Measurements from ENCODE around the gene ZBTB12. TPM values are rescaled to one million over a fixed set of nuclear protein-coding genes. Genes with fewer than 3 reads are reported as not detected.

Gene ZBTB12
- total RNA-seq, 1 experiment from 2014 or later = 16.2 TPM

DNA sequence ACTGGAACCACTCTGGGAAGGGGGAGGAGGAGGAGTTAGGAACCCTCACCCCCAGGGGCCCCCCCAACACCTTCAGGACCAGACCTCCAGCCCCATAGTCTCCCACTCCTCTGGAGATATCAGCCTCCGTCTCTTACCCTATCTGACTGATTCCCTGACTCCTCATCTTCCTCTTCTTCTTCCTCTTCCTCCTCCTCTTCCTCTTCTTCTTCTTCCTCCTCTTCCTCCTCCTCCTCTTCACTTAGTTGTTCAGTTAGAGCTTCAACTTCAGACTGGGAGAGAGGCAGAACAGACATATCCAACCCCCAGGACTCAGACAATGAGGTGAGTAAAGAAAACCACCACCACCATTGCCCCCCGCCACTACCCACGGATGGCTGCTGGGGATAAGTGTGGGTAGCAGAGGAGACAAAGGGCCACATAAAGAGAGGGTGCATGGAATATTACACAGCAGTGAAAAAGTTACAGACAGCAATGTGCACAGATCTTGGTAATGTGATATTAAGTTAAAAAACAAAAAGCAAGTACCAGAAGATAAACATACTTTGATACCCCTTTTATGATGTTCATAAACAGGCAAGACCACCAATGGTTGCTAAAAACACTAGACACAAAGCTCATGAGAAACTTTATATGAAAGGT is 12.4 kb downstream of the ZBTB12 start:
- no peak for DNase-seq

DNA sequence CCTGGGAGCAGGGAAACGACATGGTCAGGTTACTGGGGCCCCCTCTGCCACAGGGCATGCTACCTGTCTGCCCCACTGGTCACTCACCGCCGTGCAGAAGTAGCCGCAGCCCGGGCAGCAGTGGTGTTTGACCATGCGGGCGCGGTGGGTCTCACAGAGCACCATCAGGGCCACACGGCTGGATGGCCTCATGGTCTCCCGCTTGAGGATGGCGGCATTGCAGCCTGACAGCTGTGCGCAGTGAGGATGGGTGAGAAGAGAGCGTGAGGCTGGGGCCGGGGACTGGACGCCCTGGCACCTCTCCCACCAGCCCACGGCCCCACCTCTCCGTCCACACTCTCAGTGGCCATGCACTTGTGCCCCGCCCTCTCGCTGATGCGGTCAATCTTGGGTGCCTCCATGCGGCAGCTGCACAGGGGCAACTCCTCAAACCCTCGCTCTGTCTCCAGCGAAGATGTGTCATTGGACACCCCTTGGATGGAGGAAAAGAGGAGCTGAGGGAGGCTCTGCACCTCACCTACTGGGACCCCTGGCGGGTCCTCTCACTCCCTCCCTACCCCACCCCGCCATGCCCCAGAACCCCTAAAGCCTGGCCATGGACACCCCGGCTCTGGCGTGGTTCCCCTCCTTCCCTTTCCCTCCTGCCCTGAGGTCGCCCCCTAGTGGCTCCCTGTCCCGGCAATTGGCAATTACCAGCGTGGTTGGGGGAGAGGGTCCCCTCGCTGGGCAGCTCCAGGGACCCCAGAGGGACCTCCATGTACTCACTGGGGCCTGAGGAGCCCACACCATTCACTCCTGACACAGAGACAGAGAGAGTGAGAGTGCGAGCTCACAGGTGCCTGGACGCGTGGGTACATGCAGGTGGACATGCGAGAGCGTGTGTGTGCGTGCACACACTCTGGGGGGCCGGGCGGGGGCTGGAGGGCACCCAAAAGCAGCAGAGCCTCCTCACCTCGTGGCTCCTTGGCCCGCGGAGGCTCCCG is 13.3 kb downstream of the ZBTB12 start:
- no peak overlapping the region for H3K27ac ChIP-seq
- no peaks in the 10 kb centered on the region for H3K9me3 ChIP-seq (ENCODE audit: insufficient read depth, low read depth)
- no peaks in the 10 kb centered on the region for H3K79me2 ChIP-seq (ENCODE audit: low read depth)
- H3K4me2 ChIP-seq = no peak overlapping the region
- intact Hi-C loops (cut with micrococcal nuclease; ENCODE audit: unreplicated experiment) = no loop called here
- H2AFZ ChIP-seq = no peak overlapping the region
- no peaks in the 10 kb centered on the region for H4K20me1 ChIP-seq (ENCODE audit: insufficient read depth)
- ChIA-PET POLR2A (ENCODE audit: unreplicated experiment) (no interaction called here), CTCF (interaction anchor here (0.5 kb wide), 1 partner anchor 212 kb away, joined by 3 read pairs; no protein-coding TSS in a partner anchor)
- 0 out of 2 replicates have a peak, but pooled peaks cover 6% of the 10 kb centered on the region for H3K36me3 ChIP-seq (ENCODE audit: low read depth)
- DNase-seq = peak in 1 of 2 experiments; percentile 17
- TSS peak; percentile 33 for BruUV-seq (replicated peaks)
- no peaks in the 10 kb centered on the region for H3K27me3 ChIP-seq (ENCODE audit: insufficient read depth, low read depth)
- TF ChIP-seq EZH2 (IDR thresholded peaks at IDR 0.05; ENCODE audit: low read depth) = no peak
- TF ChIP-seq, protein P1, sequence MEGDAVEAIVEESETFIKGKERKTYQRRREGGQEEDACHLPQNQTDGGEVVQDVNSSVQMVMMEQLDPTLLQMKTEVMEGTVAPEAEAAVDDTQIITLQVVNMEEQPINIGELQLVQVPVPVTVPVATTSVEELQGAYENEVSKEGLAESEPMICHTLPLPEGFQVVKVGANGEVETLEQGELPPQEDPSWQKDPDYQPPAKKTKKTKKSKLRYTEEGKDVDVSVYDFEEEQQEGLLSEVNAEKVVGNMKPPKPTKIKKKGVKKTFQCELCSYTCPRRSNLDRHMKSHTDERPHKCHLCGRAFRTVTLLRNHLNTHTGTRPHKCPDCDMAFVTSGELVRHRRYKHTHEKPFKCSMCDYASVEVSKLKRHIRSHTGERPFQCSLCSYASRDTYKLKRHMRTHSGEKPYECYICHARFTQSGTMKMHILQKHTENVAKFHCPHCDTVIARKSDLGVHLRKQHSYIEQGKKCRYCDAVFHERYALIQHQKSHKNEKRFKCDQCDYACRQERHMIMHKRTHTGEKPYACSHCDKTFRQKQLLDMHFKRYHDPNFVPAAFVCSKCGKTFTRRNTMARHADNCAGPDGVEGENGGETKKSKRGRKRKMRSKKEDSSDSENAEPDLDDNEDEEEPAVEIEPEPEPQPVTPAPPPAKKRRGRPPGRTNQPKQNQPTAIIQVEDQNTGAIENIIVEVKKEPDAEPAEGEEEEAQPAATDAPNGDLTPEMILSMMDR (conservative IDR thresholded peaks at IDR 0.05) = peak; percentile 89
- H3F3A ChIP-seq (ENCODE audit: insufficient read depth, low read depth) = no peaks in the 10 kb centered on the region
- H3K4me3 ChIP-seq = no peak overlapping the region
- H3K4me1 ChIP-seq (replicated peaks; ENCODE audit: insufficient read depth) = no peaks in the 10 kb centered on the region
- no peaks in the 10 kb centered on the region for H3K9me2 ChIP-seq (ENCODE audit: insufficient read depth)

More for the DNA sequence above, 12.4 kb downstream of the ZBTB12 start:
- intact Hi-C loops (cut with micrococcal nuclease; ENCODE audit: unreplicated experiment) = no loop called here
- no peaks in the 10 kb centered on the region for H3K9me3 ChIP-seq (ENCODE audit: insufficient read depth, low read depth)
- no peaks in the 10 kb centered on the region for H3K4me1 ChIP-seq (replicated peaks; ENCODE audit: insufficient read depth)
- no peak overlapping the region for H3K27ac ChIP-seq
- H3K79me2 ChIP-seq (ENCODE audit: low read depth) = no peaks in the 10 kb centered on the region
- H4K20me1 ChIP-seq (ENCODE audit: insufficient read depth) = no peaks in the 10 kb centered on the region
- H3K36me3 ChIP-seq (ENCODE audit: low read depth) = 0 out of 2 replicates have a peak, but pooled peaks cover 7% of the 10 kb centered on the region
- no peak overlapping the region for H3K4me3 ChIP-seq
- ChIA-PET POLR2A (ENCODE audit: unreplicated experiment) (no interaction called here), CTCF (no interaction called here)
- H3K4me2 ChIP-seq = no peak overlapping the region
- H3K27me3 ChIP-seq (ENCODE audit: insufficient read depth, low read depth) = no peaks in the 10 kb centered on the region
- H2AFZ ChIP-seq = no peak overlapping the region
- BruUV-seq (replicated peaks) = no TSS peak
- TF ChIP-seq EZH2 (IDR thresholded peaks at IDR 0.05; ENCODE audit: low read depth) = no peak
- TF ChIP-seq, protein P1 (conservative IDR thresholded peaks at IDR 0.05) = no peak
- no peaks in the 10 kb centered on the region for H3F3A ChIP-seq (ENCODE audit: insufficient read depth, low read depth)
- H3K9me2 ChIP-seq (ENCODE audit: insufficient read depth) = no peaks in the 10 kb centered on the region

- Histone ChIP-seq H3K27ac (no peak overlapping the region), H3K9me3 (ENCODE audit: insufficient read depth, low read depth) (no peaks in the 10 kb centered on the region), H3K36me3 (ENCODE audit: low read depth) (peaks cover 5% of the 10 kb centered on the region; the same call in 1 of the 2 replicates), H4K20me1 (ENCODE audit: insufficient read depth) (no peaks in the 10 kb centered on the region), H2AFZ (no peak overlapping the region), H3K27me3 (ENCODE audit: insufficient read depth, low read depth) (no peaks in the 10 kb centered on the region), H3K9me2 (ENCODE audit: insufficient read depth) (no peaks in the 10 kb centered on the region), H3K4me1 (replicated peaks; ENCODE audit: insufficient read depth) (no peaks in the 10 kb centered on the region), H3K4me2 (no peak overlapping the region), H3F3A (ENCODE audit: insufficient read depth, low read depth) (no peaks in the 10 kb centered on the region), H3K4me3 (no peak overlapping the region), H3K79me2 (ENCODE audit: low read depth) (no peaks in the 10 kb centered on the region)
- ChIA-PET CTCF (interaction anchor here (0.6 kb wide), 1 partner anchor 68 kb away, joined by 6 read pairs; no protein-coding TSS in a partner anchor), POLR2A (ENCODE audit: unreplicated experiment) (interaction anchor here (0.7 kb wide), 1 partner anchor 153 kb away, joined by 4 read pairs; no protein-coding TSS in a partner anchor)
- no TSS peak for BruUV-seq (replicated peaks)
- TF ChIP-seq, protein P1 (conservative IDR thresholded peaks at IDR 0.05) = no peak
- no peak for TF ChIP-seq EZH2 (IDR thresholded peaks at IDR 0.05; ENCODE audit: low read depth)
- intact Hi-C loops (cut with micrococcal nuclease; ENCODE audit: unreplicated experiment) = no loop called here
- no peak for DNase-seq
Measured at GRCh38 chr6:31887173-31888007, 14.5 kb downstream of the ZBTB12 start.

Measured in PC-9 (cell line).